NOMO-1 (cell line): ENCODE data around the gene SLC18B1.
"Not testable (repeated sequence)": the region's sequence is repeated elsewhere in the genome, so short reads cannot be mapped to it uniquely, and the experiment has no call there.

Source experiments
- DNase-seq, 2 experiments: peaks; one replicate each; lab custom pipeline; 2025; ENCODE audit not compliant: unreplicated experiment in 2 of 2; lab: John Stamatoyannopoulos, UW

SLC18B1 gene

GRCh38 chr6:132800656-132801055 lies 2.2 kb upstream of the SLC18B1 start:
- DNase-seq = no peak

- DNase-seq = peak; percentile 22 to 55
These were observed 567 bp upstream of the SLC18B1 start for GRCh38 chr6:132798869-132799538.

GRCh38 chr6:132795461-132795860 lies 3.0 kb downstream of the SLC18B1 start:
- DNase-seq = no peak

DNA sequence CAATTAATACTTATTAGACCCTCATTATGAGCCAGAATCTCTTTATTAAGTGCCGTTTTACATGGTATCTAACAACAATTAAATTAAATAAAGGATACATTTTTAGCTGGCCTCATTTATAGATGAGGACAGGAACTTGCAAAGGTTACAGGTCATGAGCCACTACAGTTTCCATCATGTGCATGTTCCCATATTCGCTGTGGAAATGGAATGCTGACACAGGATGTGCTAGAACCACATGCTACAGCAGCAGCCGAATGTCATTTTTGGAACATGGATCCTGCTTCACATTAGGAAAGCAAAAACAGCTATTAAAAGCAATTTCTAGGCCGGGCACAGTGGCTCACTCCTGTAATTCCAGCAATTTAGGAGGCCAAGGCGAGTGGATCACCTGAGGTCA lies 5.9 kb downstream of the SLC18B1 start:
- DNase-seq = no peak

DNA sequence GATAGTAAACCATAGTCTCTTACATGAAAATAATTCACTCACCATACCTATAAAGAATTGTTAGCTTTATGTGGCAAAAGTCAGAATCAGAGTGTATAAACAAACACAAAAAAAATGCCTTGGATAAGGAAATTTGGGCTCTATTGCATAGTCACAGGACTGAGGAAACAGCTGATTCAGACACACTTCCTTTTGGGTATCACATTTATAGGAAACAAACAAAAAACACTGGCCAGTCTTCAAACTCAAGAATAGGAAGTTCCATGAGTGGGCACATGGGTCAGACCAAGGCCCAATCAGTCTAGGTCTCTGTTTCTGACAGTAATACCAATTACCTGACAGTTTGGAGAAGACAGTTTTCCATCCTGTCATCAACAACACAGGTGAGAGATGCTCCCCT lies 8.0 kb downstream of the SLC18B1 start:
- DNase-seq = no peak

GRCh38 chr6:132789396-132789776 lies 9.1 kb downstream of the SLC18B1 start:
- DNase-seq = no peak

DNA sequence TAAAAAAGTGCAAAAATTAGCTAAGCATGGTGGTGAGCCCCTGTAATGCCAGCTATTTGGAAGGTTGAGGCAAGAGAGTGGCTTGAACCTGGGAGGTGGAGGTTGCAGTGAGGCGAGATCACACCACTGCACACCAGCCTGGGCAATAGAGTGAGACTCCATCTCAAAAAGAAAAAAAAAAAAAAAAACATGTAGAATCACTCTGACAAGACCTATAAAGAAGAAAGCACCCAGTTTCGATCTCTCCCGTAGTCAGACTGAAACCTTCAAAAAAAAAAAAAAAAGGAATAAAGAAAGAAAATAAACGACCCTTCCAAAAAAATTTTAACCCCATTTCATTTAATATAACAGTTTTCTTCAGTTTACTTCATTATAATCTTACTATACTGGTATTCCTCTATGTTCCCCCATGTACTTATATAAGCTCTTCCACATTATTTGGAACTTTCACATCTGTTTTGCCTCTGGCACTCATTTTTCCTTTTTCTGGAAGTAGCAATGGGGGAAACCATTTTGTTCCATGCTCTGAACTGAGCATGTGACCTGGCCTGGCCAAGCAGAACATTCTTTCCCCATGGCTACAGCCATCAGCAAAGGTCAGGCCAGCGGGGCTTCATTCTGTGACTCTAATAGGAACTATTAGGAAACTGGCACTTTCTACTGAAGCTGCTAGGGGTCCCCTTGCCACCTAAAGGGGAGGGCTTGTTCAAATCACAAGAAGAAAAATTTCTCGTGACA lies 9.6 kb downstream of the SLC18B1 start:
- DNase-seq = no peak

- DNase-seq = no peak
These were observed 12.5 kb downstream of the SLC18B1 start for GRCh38 chr6:132785936-132786335.

DNA sequence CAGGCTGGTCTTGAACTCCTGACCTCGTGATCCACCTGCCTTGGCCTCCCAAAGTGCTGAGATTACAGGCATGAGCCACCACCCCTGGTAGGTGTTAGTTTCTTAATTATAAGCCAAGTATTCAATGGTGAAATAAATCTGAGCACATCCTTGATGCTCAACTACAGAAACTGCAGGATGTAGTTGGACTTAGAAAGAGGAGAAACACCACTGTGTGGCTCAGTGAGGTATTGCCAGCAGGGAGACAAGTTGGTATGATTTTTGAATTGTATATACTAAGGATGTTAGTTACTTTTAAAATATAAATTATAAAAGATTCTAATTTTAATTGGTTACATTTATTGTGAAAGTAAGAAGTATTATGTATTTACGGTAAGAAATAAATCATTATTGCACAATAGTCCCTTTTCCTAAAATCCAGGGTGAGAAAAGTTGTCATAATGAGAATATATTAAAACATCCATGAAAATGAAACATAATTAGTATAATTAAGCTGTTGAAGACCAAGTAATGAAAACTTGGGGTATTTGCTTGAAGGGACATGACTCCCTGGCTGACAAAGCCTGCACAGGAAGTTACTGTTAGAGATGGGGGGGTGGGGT lies 17.6 kb downstream of the SLC18B1 start:
- DNase-seq = no peak

- DNase-seq = not testable (repeated sequence)
These were observed 20.6 kb downstream of the SLC18B1 start for GRCh38 chr6:132777881-132778280.

DNA sequence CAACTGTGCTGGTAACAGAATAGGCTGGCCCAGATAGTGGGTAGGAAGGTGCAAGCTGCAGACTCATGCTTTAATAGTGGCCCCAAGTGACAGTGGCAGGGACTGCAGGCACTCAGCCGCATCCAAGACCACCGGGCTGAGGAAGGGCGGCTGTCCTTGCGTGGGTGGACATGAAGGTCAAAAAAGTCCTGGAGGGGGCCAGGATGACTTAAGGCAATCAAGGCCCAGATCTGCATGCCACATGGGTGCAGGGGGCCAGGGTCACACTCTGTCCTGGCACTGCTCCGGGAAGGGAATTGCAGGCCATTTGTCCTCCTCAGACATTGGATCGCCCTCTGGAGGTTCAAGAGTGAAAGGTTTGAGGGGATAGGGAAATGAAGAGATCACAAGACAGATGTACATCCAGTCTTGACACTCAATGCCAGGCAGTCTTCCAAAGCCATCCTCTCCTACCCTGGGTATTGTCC lies 30.4 kb downstream of the SLC18B1 start:
- DNase-seq = peak; percentile 77 to 78

DNA sequence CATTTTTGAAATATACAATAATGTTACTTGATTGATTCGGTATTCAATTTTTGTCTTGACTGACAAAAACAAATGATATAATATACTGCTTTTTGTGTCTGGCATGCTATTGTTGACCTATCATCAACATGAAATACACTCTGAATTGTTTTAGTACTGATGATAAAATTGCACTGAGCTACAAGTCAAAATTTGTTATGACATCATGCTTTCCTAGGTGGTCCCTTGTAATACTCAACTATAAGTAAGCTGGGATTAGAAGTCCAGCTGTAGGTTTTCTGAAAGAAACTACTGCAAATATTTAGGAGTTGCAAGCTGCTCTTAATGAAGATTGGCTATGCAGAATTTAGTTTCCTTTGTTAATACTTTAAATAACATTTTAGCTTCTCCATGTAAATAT lies 32.9 kb downstream of the SLC18B1 start:
- DNase-seq = no peak

- DNase-seq = no peak
These were observed 34.1 kb downstream of the SLC18B1 start for GRCh38 chr6:132764370-132764769.

DNA sequence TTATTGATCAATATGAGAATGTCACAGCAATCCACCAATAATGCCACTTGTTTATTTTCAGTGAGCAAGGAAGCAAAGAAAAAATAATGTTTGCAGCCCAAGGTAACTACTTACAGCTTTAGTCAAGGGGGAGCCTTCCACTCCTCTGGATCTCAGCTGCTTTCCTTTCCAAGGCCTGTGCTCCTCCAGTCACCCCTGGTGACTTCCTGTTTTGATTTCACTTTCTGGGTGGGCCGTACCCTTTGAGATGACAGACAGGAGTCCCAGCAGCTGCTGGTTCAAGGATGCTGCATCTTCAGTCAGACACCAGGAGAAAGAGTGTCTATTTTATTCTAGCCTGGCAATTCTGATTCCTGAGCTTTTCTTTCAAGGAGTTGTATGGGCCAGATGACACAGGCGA lies 35.2 kb downstream of the SLC18B1 start:
- peak; percentile 30 to 53 for DNase-seq

GRCh38 chr6:132760256-132760655 lies 38.2 kb downstream of the SLC18B1 start:
- DNase-seq = no peak

GRCh38 chr6:132758689-132759088 lies 39.7 kb downstream of the SLC18B1 start:
- no peak for DNase-seq

DNA sequence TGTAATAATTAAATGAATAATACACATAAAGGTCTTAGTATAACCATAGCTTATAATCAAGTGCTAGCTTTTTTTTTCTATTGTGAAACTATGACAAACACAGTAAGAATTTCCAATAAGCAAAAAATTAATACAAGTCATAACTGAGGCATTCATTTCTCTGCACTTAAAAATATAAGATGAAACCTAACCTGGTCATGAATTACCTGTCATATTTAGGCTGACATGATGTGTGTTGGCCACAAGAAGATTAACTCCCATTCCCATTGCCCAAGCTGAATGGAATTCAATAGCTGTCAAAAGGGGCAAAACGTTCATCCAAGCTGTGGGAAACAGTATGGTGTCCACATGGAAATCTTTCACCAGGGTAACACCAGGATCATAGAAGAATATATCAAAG lies 46.2 kb downstream of the SLC18B1 start:
- no peak for DNase-seq

DNA sequence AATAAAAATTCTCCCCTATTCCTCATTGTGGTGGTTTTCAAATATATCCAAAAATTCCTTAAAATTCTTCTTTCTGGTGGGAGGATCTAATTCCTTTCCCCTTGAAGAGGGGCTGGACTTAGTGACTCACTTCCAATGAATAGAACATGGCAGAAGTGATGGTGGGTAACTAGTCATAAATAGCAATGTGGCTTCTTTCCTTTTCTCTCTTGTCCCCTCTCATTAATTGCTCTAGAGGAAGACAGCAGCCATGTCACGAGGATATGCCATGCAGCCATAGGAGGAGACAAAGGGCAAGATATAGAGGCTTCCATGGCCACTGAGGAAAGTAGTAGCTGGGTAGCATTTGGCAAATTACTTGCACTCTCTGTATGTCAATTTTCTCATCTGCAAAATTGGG lies 46.6 kb downstream of the SLC18B1 start:
- no peak for DNase-seq

DNA sequence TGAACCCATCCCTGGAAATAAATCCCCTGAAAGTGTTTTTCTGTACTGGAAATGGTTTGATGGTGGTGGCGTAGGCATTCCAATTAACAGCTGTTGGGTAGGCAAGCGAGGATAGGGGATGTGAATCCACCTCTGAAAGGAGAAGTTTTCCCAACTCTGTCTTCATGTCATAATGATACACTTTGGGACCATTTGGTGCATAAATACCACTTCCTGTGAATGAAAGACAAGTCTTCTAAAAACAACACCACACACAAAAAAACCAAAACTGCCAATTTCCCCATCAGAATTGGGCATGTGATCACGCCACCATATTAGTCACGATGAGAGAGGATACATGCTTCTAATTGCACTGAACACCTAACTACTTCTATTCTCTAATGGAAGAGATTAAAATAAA lies 47.1 kb downstream of the SLC18B1 start:
- peak; percentile 13 to 54 for DNase-seq

- DNase-seq = peak in 1 of 2 experiments; percentile 13
These were observed 47.8 kb downstream of the SLC18B1 start for GRCh38 chr6:132750455-132751248.

DNA sequence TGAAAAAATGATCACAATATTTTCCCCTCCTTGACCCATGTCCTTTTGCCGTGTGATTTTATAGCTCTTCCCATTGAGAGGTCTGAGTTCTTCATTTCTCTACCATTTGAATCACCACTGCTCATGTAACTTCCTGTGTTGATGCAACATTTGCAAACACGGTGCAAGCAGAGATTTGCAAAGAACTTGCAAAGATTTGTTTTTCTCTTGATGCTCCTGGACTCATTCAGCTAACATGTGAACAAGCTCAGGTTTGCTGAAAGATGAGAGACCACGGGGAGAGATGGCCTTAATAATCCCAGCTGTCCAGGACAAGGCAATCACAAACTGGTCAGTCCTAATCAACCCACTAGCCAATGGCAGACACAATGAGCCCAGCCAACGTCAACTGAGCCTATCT lies 49.3 kb downstream of the SLC18B1 start:
- peak; percentile 34 to 83 for DNase-seq
